HepG2 (cell line): ENCODE measurements around the gene RPS19. TPM values are rescaled to one million over a fixed set of nuclear protein-coding genes. Genes with fewer than 3 reads are reported as not detected.

ENCODE experiments used
- NFRKB ChIP-seq: fragments of 450-650 bp; IDR thresholded peaks from 2 replicates; pipeline ENCODE4 v1.6.1; 2017
- RBM39 ChIP-seq: fragments of 200-400 bp; formaldehyde crosslinking; IDR thresholded peaks from one replicate; pipeline ENCODE4 v1.6.1; 2018; ENCODE audit warnings: antibody characterized with exemption, mild to moderate bottlenecking, low read depth, low read length; ENCODE audit not compliant: poor library complexity, severe bottlenecking
- SAFB2 ChIP-seq: sonication (generic); formaldehyde crosslinking; IDR thresholded peaks from 2 replicates; pipeline ENCODE4 v1.5.1; 2020; ENCODE audit warnings: missing genetic modification reagents, low read depth, mild to moderate bottlenecking, borderline replicate concordance
- ZBTB21 ChIP-seq: sonication (generic); formaldehyde crosslinking; IDR thresholded peaks from 2 replicates; pipeline ENCODE4 v1.4.0; 2020; ENCODE audit warnings: missing genetic modification reagents
- ZMYM3 ChIP-seq: sonication (generic); formaldehyde crosslinking; IDR thresholded peaks from 2 replicates; pipeline ENCODE4 v1.5.1; 2020; ENCODE audit warnings: mild to moderate bottlenecking, missing genetic modification reagents
- polyA plus RNA-seq, 8 experiments: library from polyadenylated mRNA; depleted of rRNA in 3 of 8; stranded (reverse) in 7 of 8; unstranded in 1 of 8; fragments of >200 nt; fragmentation: Illumina TruSeq in 4 of 8; extraction: Trizol in 4 of 8; gene quantifications; 2 replicates each; pipeline versions ENCODE4 v1.2.1 to v1.2.3, GENCODE V29; 2011 to 2016; ENCODE audit warnings: low read depth in 4 of 8, missing spikeins in 1 of 8, mixed read lengths in 1 of 8; ENCODE audit not compliant: insufficient read depth in 1 of 8
- total RNA-seq, 5 experiments: library from RNA; depleted of rRNA; stranded (reverse); fragments of >200 nt; fragmentation: Illumina TruSeq; extraction: Trizol; gene quantifications; 2 replicates each; pipeline ENCODE4 v1.2.3, GENCODE V29; 2016; ENCODE audit warnings: low read depth in 1 of 5
- TF ChIP-seq, protein P1 (sequence below): sonication (generic); formaldehyde crosslinking; IDR thresholded peaks from 2 replicates; pipeline ENCODE4 v1.4.0; 2020; ENCODE audit warnings: missing genetic modification reagents, borderline replicate concordance
- TF ChIP-seq, protein P2 (sequence below): sonication (generic); formaldehyde crosslinking; IDR thresholded peaks from 2 replicates; pipeline ENCODE4 v1.5.0; 2020; ENCODE audit warnings: mild to moderate bottlenecking, missing genetic modification reagents

The RPS19 gene
- total and polyA plus RNA-seq, 2 of the 13 experiments (the other 11 are each of a cell fraction or from before 2014, with no cell fraction given) = 1,983 to 4,758 TPM

DNA sequence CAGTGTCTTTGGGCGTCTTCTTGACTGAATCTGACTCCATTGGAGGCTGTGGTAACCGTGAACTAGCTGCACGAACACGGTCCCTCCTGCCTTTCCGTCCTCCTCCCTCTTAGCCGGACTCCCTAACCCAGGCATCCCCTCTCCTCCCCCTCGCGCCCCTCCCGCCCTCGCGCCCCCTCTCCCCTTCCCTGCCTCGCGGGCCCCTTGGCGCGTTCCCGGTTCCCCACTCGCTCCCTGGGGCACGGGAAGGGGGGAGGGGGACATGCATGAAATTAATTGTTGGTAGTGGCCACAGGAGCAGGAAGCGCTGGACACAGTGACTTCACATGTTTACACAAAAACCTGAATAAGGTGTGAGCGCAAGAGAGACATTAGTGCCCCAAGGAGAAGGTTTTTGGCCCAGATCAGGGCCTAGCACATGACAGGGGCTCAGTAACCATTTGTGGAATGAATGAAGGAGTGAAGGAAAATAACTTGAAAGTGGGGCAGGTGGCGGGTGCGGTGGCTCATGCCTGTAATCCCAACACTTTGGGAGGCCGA lies 14.9 kb upstream of the RPS19 start (continued):
- TF ChIP-seq, protein P1, sequence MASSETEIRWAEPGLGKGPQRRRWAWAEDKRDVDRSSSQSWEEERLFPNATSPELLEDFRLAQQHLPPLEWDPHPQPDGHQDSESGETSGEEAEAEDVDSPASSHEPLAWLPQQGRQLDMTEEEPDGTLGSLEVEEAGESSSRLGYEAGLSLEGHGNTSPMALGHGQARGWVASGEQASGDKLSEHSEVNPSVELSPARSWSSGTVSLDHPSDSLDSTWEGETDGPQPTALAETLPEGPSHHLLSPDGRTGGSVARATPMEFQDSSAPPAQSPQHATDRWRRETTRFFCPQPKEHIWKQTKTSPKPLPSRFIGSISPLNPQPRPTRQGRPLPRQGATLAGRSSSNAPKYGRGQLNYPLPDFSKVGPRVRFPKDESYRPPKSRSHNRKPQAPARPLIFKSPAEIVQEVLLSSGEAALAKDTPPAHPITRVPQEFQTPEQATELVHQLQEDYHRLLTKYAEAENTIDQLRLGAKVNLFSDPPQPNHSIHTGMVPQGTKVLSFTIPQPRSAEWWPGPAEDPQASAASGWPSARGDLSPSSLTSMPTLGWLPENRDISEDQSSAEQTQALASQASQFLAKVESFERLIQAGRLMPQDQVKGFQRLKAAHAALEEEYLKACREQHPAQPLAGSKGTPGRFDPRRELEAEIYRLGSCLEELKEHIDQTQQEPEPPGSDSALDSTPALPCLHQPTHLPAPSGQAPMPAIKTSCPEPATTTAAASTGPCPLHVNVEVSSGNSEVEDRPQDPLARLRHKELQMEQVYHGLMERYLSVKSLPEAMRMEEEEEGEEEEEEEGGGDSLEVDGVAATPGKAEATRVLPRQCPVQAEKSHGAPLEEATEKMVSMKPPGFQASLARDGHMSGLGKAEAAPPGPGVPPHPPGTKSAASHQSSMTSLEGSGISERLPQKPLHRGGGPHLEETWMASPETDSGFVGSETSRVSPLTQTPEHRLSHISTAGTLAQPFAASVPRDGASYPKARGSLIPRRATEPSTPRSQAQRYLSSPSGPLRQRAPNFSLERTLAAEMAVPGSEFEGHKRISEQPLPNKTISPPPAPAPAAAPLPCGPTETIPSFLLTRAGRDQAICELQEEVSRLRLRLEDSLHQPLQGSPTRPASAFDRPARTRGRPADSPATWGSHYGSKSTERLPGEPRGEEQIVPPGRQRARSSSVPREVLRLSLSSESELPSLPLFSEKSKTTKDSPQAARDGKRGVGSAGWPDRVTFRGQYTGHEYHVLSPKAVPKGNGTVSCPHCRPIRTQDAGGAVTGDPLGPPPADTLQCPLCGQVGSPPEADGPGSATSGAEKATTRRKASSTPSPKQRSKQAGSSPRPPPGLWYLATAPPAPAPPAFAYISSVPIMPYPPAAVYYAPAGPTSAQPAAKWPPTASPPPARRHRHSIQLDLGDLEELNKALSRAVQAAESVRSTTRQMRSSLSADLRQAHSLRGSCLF (CRISPR knock-in tag) = no peak
- no peak for TF ChIP-seq SAFB2
- TF ChIP-seq, protein P2, sequence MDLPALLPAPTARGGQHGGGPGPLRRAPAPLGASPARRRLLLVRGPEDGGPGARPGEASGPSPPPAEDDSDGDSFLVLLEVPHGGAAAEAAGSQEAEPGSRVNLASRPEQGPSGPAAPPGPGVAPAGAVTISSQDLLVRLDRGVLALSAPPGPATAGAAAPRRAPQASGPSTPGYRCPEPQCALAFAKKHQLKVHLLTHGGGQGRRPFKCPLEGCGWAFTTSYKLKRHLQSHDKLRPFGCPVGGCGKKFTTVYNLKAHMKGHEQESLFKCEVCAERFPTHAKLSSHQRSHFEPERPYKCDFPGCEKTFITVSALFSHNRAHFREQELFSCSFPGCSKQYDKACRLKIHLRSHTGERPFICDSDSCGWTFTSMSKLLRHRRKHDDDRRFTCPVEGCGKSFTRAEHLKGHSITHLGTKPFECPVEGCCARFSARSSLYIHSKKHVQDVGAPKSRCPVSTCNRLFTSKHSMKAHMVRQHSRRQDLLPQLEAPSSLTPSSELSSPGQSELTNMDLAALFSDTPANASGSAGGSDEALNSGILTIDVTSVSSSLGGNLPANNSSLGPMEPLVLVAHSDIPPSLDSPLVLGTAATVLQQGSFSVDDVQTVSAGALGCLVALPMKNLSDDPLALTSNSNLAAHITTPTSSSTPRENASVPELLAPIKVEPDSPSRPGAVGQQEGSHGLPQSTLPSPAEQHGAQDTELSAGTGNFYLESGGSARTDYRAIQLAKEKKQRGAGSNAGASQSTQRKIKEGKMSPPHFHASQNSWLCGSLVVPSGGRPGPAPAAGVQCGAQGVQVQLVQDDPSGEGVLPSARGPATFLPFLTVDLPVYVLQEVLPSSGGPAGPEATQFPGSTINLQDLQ = no peak
- TF ChIP-seq NFRKB = no peak
- no peak for TF ChIP-seq ZMYM3 (CRISPR knock-in tag)
- no peak for TF ChIP-seq RBM39
- no peak for TF ChIP-seq ZBTB21 (CRISPR knock-in tag)
- TF ChIP-seq, all 625 proteins: peak for 0
